NOMO-1 treated with DMSO at 0.1 percent for 48 hours (cell line): Measurements from ENCODE around the gene MRC2.
A peak's percentile ranks its signal among the peaks of the same experiment; 100 is the strongest.

Experiments used
- DNase-seq: peaks from one replicate; lab custom pipeline; 2025; ENCODE audit not compliant: unreplicated experiment; lab: John Stamatoyannopoulos, UW

The MRC2 gene

DNA sequence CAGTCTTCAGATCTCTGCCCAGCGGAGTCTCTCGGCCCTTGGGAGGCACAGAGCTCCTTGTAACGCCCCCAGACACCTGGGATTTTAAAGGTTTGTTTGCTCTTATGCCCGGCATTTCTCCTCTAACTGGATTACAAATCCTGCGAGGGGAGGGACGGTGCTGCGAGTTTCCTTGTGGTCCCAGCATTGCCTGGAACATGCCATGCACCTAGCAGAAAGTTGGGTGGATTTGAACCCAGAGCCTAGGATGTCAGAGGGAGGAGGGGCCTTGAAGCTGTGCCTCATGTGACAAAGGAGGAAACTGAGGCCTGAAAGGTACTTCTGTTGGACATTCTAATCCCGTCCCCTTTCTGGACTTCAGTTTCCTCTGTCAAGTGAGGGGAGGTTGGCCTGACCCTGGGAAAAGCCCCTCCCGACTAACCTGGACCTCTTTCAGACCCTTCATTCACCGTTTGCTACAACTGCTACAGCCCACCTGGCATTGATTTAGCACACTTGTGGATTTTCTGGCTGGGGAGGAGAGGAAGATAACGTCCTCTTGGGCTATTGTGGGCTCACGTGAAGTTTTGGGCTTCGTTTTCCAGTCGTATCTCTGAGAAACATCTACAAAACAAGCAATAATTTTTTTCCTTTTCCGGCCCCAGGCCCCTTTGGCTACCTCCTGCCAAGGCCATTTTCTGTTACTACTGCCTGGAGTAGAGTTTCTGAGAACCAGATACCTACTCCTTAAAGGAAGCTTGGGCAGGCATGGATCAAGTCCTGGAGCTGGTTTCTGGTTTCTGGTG is 30.9 kb downstream of the MRC2 start:
- DNase-seq: no peak

DNA sequence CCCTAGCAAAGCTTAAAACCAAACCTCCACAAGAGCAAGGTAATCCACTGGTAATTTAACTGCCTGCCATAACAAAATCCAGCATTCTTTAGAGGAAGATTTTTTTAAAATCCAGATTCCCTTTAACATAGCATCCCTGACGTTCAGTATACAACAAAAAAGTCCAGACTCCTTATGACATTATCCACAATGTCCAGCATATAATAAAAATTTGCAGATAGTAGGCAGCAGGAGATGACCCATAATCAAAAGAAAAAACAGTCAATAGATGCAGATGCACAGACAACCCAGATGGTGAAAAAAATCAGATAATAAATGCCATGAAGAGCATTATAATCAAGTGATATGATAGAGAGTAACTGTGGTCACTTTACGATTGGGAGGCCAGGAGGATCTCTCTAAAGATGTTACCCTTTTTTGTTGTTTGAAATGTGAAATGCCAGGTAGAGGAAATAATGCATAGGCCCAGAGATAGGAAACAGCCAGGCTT is 33.2 kb downstream of the MRC2 start:
- no peak for DNase-seq

- no peak for DNase-seq
Observed at GRCh38 chr17:62661337-62661736, 33.9 kb downstream of the MRC2 start.

- DNase-seq: no peak
Observed at GRCh38 chr17:62662855-62663254, 35.4 kb downstream of the MRC2 start.

- DNase-seq: peak; percentile 55
Observed at GRCh38 chr17:62663304-62663703, 35.8 kb downstream of the MRC2 start.

GRCh38 chr17:62664336-62665120 is 37.1 kb downstream of the MRC2 start:
- DNase-seq: no peak

GRCh38 chr17:62665599-62665998 is 38.1 kb downstream of the MRC2 start:
- DNase-seq: no peak

DNA sequence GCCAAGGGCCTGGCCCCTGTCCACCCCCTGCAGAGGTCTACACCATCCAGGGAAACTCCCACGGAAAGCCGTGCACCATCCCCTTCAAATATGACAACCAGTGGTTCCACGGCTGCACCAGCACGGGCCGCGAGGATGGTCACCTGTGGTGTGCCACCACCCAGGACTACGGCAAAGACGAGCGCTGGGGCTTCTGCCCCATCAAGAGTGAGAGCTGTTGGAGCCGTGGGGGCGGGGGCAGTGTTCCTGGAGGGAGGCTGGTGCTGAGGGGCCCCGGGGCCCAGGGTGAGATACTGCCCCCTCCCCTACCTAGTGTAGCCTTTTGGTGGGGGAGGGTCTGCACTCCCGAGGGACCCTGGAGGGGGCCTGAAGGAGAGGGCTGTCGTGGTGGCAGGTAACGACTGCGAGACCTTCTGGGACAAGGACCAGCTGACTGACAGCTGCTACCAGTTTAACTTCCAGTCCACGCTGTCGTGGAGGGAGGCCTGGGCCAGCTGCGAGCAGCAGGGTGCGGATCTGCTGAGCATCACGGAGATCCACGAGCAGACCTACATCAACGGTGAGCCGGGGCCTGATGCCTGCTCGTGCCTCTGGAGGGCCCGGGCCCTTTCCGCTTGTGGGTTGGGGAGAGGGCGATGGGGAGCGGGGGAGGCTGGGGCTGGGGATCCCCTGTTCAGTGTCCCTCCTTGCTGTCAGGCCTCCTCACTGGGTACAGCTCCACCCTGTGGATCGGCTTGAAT is 38.8 kb downstream of the MRC2 start:
- no peak for DNase-seq

DNA sequence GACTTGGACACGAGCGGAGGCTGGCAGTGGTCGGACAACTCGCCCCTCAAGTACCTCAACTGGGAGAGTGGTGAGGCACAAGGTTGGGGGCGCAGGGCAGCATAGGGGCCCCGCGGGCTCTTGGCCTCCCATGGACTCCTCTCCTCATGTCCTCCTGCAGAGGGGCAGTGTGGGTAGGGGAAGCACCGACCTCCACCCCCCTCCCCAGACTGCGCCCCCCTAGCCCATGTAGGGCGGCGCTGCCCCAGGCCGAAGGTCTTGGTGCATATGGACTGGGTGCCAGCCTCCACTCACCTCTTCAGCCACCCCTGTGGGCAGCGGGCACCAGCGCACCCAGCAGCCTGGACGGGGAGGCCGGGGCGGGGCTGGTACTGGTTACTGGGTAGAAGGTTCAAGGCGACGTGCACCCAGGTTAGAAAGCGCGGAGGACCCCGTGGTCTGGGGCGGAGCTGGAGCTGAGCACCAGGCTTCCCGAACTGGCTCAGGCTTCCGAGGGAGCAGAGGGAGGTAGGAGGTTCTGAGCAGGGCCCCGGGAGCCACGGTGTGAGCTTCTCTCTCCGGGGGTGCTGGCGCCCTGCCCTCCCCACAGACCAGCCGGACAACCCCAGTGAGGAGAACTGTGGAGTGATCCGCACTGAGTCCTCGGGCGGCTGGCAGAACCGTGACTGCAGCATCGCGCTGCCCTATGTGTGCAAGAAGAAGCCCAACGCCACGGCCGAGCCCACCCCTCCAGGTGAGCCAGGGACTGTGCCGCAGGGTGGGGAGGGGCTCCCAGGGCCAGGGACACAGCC is 39.5 kb downstream of the MRC2 start:
- no peak for DNase-seq

GRCh38 chr17:62668091-62668804 is 40.8 kb downstream of the MRC2 start:
- no peak for DNase-seq

DNA sequence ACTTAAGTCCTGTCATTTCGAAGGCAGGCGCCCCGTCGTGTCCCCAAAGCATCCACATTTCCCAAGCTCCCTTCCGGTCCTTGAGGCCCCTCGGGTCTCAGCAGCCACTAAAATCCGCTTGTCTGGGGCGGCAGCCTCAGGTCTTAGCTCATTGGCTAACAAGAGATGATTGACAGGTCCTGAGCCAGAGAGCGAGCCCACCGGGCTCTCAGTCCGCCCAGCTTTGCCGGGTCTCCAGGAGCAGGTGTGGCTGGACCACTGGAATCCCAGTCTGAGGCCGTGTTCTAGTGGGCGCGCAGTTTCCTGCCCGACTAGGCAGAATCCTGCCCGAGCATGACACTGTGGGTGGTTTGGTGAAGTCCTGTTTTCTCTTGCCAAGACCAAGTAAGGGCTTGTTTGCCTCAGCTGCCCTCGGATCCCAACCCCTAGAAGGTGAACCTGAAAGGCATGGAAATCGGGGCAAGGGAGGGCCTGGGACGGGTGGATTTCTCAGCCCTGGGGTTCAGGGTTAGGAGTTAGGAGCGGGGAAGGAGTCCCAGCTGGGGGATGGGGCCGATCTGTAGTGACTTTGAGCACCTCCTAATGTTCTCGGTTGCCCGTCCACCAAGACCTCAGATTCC is 42.8 kb downstream of the MRC2 start:
- DNase-seq: no peak

GRCh38 chr17:62671553-62671952 is 44.1 kb downstream of the MRC2 start:
- DNase-seq: no peak

- no peak for DNase-seq
Observed at GRCh38 chr17:62672957-62673356, 45.5 kb downstream of the MRC2 start.

- no peak for DNase-seq
Observed at GRCh38 chr17:62673614-62674362, 46.3 kb downstream of the MRC2 start.

DNA sequence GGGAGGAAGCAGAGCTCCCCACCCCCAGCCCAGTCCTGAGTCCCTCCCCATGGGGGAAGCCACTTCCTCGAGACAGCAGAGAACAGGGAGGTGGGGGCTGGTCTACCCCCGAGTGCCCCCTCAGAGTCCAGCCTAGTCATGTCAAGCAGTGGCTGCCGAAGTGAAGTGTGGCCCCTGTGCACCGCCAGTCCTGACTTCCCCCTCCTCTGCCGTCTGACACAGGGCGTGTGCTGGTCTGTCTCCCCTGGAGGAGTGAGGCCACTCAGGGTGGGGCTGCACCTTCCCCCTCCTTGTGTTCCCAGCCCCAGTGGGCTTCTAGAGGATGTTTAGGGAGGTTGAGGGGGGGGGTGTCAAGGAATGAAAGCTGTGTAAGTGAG is 46.9 kb downstream of the MRC2 start:
- no peak for DNase-seq

GRCh38 chr17:62674841-62675240 is 47.4 kb downstream of the MRC2 start:
- no peak for DNase-seq

DNA sequence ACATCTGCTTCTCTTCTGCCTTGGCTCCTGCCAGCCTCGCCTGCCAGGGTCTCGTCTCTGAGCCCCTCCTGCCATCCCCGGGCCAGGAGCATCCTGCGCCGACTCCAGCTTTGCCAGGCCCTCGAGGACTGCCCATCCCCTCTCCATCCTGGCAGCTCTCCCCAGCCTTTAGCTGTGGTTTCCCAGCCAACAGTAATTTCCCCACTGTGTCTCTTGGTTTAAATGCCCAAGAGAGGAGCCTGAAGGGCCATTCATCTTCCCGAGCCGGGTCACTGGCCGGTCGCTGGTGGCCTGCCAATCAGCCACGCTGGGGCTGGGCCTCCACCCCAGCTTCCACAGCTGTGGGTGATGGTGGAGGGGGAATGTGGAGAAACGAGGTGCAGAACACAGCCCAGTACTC is 47.8 kb downstream of the MRC2 start:
- DNase-seq: no peak

GRCh38 chr17:62675701-62676100 is 48.2 kb downstream of the MRC2 start:
- no peak for DNase-seq
